ENCODE measurements around the gene ARHGAP40.

Gene ARHGAP40

DNA sequence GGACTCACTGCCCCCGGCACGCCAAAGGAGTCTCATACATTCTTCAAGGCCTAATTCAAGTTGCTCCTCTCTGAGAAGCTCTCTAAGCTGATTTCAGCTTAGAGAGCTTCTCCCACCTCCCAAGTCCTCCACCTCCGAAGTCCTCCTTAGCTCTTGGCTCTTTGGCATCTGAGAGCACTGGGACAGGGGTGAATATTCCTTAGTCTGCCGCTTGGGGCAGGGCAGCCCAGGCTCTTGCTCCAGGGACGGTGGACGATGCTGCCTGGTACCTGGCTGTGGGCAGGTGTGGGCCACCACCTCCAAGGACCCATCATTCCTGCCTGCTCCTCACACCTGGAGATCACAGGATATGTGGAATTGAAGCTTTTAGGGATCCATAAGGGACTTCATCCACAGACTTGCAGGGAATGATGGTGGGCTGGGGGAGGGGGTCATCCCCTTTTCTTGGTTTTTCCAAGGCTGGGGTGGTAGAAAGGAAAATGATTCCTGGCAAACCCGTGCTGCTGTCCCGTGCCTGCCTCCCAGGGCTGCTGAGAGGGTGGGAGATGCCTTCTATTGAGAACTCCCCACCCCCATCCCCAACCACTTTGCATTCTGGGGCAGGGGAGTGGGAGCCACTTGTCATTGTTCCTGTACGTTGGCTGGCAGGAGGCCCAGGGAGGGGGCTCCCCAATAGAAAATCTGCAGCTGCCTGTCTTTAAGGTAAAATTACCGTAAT, 57.4 kb downstream of the ARHGAP40 start:
- H3K36me3 ChIP-seq (ENCODE audit: control insufficient read depth, insufficient read depth, low read length) = no peaks in the 10 kb centered on the region
- H3K27ac ChIP-seq = no peak overlapping the region
- no peak overlapping the region for H3K4me2 ChIP-seq (ENCODE audit: low read length)
- H3K4me3 ChIP-seq (ENCODE audit: low read depth, low read length) = no peak overlapping the region
- H3K27me3 ChIP-seq (ENCODE audit: control insufficient read depth, insufficient read depth, low read length) = no peaks in the 10 kb centered on the region
- H3K9me3 ChIP-seq (ENCODE audit: control insufficient read depth, low read length) = no peaks in the 10 kb centered on the region
- no peaks in the 10 kb centered on the region for H3K4me1 ChIP-seq
- no peak overlapping the region for H3K9ac ChIP-seq
- TF ChIP-seq, protein P1, sequence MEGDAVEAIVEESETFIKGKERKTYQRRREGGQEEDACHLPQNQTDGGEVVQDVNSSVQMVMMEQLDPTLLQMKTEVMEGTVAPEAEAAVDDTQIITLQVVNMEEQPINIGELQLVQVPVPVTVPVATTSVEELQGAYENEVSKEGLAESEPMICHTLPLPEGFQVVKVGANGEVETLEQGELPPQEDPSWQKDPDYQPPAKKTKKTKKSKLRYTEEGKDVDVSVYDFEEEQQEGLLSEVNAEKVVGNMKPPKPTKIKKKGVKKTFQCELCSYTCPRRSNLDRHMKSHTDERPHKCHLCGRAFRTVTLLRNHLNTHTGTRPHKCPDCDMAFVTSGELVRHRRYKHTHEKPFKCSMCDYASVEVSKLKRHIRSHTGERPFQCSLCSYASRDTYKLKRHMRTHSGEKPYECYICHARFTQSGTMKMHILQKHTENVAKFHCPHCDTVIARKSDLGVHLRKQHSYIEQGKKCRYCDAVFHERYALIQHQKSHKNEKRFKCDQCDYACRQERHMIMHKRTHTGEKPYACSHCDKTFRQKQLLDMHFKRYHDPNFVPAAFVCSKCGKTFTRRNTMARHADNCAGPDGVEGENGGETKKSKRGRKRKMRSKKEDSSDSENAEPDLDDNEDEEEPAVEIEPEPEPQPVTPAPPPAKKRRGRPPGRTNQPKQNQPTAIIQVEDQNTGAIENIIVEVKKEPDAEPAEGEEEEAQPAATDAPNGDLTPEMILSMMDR (IDR thresholded peaks at IDR 0.05) = peak; percentile 84
- no peaks in the 10 kb centered on the region for H3K79me2 ChIP-seq
- no peak overlapping the region for H2AFZ ChIP-seq

DNA sequence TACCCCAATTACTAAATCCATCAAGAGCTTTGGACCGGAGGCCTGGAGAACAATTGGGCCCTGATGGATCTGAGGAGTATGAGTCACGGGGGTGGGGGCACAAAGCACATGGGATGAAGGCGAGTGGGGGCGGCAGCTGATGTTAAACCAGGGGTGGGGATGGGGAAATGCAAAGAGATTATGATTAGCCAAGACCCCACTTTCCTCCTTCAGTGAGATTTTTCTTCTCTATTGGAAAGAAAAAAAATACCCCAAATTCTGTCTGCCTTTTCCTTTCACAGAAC, 57.9 kb downstream of the ARHGAP40 start:
- Histone ChIP-seq H3K4me3 (ENCODE audit: low read depth, low read length) (no peak overlapping the region), H3K4me2 (ENCODE audit: low read length) (no peak overlapping the region), H3K27me3 (ENCODE audit: control insufficient read depth, insufficient read depth, low read length) (no peaks in the 10 kb centered on the region), H3K27ac (no peak overlapping the region), H3K9ac (no peak overlapping the region), H2AFZ (no peak overlapping the region), H3K9me3 (ENCODE audit: control insufficient read depth, low read length) (no peaks in the 10 kb centered on the region), H3K36me3 (ENCODE audit: control insufficient read depth, insufficient read depth, low read length) (no peaks in the 10 kb centered on the region), H3K79me2 (no peaks in the 10 kb centered on the region), H3K4me1 (no peaks in the 10 kb centered on the region)
- TF ChIP-seq, protein P1 (IDR thresholded peaks at IDR 0.05) = no peak

DNA sequence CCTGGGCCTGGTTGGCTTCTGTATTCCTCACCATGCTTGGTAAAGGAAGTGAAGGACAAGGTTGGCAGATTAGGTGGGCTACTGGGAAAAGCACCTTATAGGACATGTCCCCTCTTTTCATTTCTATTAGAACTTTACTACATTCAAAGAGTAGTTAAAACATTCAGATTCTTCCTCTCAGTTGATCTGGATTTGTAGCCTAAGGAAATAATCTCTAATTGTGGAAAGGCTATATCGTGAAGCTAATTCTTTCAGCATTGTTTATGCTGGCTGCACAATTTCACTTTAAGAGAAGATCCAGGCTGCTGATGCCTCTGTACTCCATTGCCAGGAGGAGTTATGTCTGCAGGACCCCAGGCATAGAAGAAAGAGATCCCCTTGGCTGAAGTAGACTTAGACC, 58.8 kb downstream of the ARHGAP40 start:
- no peak overlapping the region for H2AFZ ChIP-seq
- H3K36me3 ChIP-seq (ENCODE audit: control insufficient read depth, insufficient read depth, low read length) = no peaks in the 10 kb centered on the region
- H3K4me2 ChIP-seq (ENCODE audit: low read length) = no peak overlapping the region
- H3K9me3 ChIP-seq (ENCODE audit: control insufficient read depth, low read length) = no peaks in the 10 kb centered on the region
- H3K79me2 ChIP-seq = no peaks in the 10 kb centered on the region
- TF ChIP-seq, protein P1 (IDR thresholded peaks at IDR 0.05) = no peak
- H3K9ac ChIP-seq = no peak overlapping the region
- no peaks in the 10 kb centered on the region for H3K4me1 ChIP-seq
- H3K27ac ChIP-seq = no peak overlapping the region
- H3K27me3 ChIP-seq (ENCODE audit: control insufficient read depth, insufficient read depth, low read length) = no peaks in the 10 kb centered on the region
- H3K4me3 ChIP-seq (ENCODE audit: low read depth, low read length) = no peak overlapping the region

DNA sequence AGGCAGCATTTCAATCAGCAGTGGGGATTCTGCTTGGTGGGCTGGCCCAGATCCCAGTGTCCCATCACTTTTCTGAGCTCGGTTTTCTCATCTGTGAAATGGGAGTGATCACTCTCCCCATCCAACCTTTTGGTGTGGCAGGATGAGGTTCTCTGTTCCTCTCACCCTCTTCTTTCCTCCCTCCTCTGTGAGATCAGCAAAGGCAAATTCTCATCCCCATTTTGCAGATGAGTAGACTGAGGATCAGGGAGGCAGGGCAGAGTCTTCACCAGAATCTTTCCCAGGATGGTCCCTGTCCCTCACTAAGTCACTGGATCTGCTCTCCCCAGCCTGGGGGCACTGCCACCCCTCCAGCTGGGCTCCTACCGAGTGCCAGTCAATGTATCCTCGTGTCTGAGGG, 62.1 kb downstream of the ARHGAP40 start:
- Histone ChIP-seq H3K27ac (no peak overlapping the region), H3K79me2 (no peaks in the 10 kb centered on the region), H3K9ac (no peak overlapping the region), H3K27me3 (ENCODE audit: control insufficient read depth, insufficient read depth, low read length) (no peaks in the 10 kb centered on the region), H3K4me2 (ENCODE audit: low read length) (no peak overlapping the region), H3K4me3 (ENCODE audit: low read depth, low read length) (no peak overlapping the region), H3K36me3 (ENCODE audit: control insufficient read depth, insufficient read depth, low read length) (no peaks in the 10 kb centered on the region), H3K4me1 (peaks cover 2% of the 10 kb centered on the region), H3K9me3 (ENCODE audit: control insufficient read depth, low read length) (no peaks in the 10 kb centered on the region), H2AFZ (no peak overlapping the region)
- TF ChIP-seq, protein P1 (IDR thresholded peaks at IDR 0.05) = no peak

DNA sequence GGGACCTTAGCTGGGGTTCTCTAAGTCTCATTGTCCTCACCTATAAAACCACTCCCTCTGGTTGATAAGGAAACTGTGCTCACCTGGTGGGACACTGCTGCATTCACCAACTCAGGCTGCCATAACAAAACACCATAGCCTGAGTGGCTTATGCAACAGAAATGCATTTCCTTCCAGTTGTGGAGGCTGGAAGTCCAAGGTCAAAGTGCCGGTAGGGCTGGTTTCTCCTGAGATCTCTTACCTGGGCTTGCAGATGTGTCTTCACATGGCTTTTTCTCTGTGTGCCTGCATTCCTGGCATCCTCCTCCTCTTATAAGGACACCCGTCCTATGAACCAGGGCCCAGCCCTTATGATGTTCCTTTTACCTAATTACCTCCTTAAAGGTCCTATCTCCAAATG, 62.7 kb downstream of the ARHGAP40 start:
- Histone ChIP-seq H3K36me3 (ENCODE audit: control insufficient read depth, insufficient read depth, low read length) (no peaks in the 10 kb centered on the region), H3K4me3 (ENCODE audit: low read depth, low read length) (no peak overlapping the region), H3K9me3 (ENCODE audit: control insufficient read depth, low read length) (no peaks in the 10 kb centered on the region), H3K27ac (no peak overlapping the region), H3K79me2 (no peaks in the 10 kb centered on the region), H3K27me3 (ENCODE audit: control insufficient read depth, insufficient read depth, low read length) (no peaks in the 10 kb centered on the region), H3K4me2 (ENCODE audit: low read length) (no peak overlapping the region), H3K9ac (no peak overlapping the region), H2AFZ (no peak overlapping the region), H3K4me1 (peaks cover 2% of the 10 kb centered on the region)
- TF ChIP-seq, protein P1 (IDR thresholded peaks at IDR 0.05) = no peak
